HUDEP-2 (cell line): ENCODE data around the gene SMARCA5.

Source experiments
- DNase-seq, 76 experiments: peaks; one replicate each; lab custom pipeline; 2025; ENCODE audit not compliant: unreplicated experiment in 76 of 76; lab: John Stamatoyannopoulos, UW

The SMARCA5 gene

DNA sequence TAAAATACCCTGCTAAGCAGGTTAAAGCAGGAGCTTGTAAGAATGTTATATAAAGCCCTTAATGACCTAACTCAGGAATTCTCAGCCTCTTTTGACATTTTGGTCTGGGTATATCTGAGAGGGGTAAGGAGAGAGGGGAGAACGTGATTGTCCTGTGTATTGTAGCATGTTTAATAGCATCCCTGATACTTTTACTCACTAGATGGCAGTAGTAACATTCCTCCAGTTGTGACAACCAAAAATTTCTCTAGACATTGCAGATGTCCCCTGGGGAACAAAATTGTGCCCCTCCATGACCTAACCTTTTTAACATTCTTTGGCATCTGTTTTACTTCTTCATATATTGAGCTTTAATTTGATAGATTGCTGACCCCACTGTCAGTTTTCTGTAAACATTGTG lies 17.9 kb downstream of the SMARCA5 start:
- peak in 3 of 76 experiments; percentile 2 to 7 (median 6) for DNase-seq

GRCh38 chr4:143531788-143532491 lies 18.4 kb downstream of the SMARCA5 start:
- DNase-seq = no peak

DNA sequence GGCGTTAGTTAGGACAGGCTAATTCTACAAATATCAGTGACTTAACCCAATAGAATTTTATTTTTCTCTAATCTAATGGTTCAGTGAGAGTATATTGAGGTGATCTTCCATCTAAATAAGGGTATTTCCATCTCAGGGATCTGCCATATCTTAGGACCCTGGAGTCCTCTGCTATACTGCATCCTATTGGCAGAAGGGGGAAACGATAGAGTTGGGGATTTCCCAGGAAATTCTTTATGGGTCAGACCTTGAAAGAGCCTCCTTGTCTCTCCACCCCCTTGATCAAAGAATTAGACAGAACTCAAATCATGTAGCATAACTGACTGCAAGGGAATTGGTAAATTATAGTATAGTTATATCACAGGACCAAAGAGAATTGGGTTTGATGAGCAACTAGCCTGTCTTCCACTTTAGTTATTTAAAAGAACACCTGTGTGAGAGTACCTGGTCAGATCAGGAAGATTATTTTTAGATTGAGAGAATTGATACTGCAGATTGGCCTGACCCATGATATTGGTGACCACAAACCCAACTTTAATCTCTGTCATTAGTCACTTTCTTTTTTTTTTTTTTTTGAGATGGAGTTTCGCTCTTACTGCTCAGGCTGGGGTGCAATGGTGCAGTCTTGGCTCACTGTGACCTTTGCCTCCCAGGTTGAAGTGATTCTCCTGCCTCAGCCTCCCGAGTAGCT lies 25.6 kb downstream of the SMARCA5 start:
- DNase-seq = no peak

DNA sequence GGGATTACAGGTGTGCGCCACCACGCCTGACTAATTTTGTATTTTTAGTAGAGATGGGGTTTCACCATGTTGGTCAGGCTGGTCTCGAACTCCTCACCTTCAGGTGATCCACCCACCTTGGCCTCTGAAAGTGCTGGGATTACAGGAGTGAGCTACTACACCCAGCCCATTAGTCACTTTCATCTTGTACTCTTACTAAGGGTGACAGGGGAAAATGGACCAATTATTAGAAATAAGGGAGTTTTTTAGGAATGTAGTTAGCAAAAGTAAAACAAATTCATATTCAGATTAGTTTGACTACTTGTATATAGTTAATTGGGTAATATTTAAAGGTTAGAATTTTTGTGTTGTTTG lies 26.1 kb downstream of the SMARCA5 start:
- DNase-seq = no peak

- DNase-seq = no peak
Measured at GRCh38 chr4:143549928-143550327, 36.4 kb downstream of the SMARCA5 start.

- no peak for DNase-seq
Measured at GRCh38 chr4:143554728-143555597, 41.5 kb downstream of the SMARCA5 start.

GRCh38 chr4:143555676-143556075 lies 42.2 kb downstream of the SMARCA5 start:
- DNase-seq = no peak

DNA sequence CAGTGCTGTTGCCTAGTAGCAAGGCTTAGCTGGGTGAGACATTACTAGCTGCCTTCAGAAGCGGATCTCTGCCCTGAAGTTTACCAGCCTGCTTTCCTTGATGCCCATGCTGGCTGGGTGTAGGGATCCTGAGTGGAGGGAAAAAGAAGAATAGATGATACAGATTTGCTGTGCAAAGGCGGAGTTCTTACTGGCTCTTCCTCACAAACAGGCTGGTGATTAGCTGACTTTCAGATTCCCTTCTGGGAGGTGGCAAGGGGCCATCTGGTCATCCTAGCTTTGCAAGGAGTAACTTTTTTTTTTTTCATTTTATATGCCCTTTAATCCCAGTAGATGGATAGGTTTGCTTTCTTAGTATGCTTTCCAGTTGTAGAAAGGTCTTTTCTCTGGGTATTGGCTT lies 44.8 kb downstream of the SMARCA5 start:
- DNase-seq = peak in 1 of 76 experiments; percentile 25

DNA sequence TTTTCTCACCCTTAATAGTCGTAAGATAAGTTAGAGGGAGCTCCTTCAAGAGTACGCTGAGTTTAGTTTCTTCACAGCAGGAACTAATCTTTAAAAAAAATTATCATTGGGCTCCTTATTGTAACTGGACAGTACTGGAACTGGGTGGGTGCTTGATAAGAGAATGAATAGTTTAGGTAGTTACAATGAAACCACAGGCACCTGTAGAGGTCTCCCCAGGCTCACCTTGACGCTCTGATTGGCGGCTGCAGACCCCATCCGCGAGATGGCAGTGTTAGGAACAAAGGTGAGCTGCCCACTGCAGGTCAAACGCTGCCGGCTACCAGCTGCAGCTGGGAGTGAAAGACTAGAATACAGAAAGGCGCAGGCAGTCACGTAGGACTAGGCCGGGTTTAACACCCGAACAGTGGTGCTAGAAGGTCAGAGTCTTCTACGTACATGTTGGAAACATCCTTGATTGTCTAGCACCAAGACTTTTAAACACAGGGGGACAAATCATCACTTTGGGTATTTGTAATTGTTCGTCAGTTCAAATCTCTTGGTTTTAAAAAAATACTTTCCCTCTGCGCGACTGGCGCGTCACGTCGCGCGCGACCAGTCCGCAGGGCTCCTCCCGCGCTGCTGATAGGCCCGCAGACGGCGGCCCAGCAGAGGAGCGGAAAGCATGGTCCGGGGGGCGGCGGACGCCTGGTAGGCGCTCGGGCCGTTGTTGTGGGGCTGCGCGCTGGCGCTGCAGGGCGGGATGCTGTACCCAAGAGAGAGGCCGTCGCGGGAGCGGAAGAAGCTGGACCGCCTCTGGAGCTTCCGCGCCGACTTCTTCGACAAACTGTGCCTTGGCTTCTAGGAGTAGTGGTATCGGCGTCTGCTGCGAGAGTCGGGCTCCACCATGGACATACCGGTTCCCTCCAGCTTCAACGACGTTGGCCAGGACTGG lies 45.6 kb downstream of the SMARCA5 start:
- peak in 68 of 76 experiments; percentile 2 to 75 (median 40) for DNase-seq

- peak in 1 of 76 experiments; percentile 8 for DNase-seq
Measured at GRCh38 chr4:143559757-143560147, 46.2 kb downstream of the SMARCA5 start.

- no peak for DNase-seq
Measured at GRCh38 chr4:143564472-143564871, 51.0 kb downstream of the SMARCA5 start.

GRCh38 chr4:143575331-143575730 lies 61.8 kb downstream of the SMARCA5 start:
- DNase-seq = peak in 7 of 76 experiments; percentile 0 to 19 (median 4)

GRCh38 chr4:143581331-143581946 lies 67.9 kb downstream of the SMARCA5 start:
- no peak for DNase-seq

GRCh38 chr4:143585548-143585947 lies 72.0 kb downstream of the SMARCA5 start:
- no peak for DNase-seq

- no peak for DNase-seq
Measured at GRCh38 chr4:143586080-143586479, 72.6 kb downstream of the SMARCA5 start.

DNA sequence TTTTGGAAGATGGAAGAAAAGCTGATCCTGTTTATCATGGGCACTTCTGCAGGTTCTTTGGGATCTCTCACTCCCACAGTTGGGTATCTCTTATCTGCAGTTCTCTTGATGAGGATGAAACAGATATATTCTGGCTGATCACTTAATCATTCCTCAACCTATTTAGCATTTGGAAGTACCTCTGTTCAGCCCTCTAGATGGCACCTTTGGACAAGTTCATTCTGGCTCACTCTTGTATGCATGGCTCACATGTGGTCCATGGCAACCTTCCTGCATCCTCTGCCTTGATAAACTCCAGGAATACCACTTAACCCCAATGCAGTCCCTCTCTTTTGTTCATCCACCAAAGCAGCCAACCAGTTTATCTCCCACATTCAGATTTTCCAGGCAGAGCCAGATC lies 74.2 kb downstream of the SMARCA5 start:
- peak in 4 of 76 experiments; percentile 1 to 21 (median 4) for DNase-seq

DNA sequence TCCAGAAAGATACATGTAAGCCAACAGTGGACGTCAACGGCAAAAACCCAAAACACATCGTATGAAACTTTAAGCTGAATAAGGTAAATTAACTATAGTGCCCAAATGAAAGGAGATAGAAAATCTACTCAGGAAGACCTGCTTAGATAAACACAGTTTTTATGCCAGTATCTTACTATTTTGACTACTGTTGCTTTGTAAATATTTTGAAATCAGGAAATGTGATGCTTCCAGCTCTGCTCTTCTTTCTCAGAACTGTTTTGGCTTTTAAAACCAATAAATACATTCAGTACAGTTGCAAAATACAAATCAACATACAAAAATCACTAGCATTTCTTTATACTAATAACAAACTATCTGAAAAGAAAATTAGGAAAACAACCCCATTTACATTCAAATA lies 83.8 kb downstream of the SMARCA5 start:
- DNase-seq = no peak

DNA sequence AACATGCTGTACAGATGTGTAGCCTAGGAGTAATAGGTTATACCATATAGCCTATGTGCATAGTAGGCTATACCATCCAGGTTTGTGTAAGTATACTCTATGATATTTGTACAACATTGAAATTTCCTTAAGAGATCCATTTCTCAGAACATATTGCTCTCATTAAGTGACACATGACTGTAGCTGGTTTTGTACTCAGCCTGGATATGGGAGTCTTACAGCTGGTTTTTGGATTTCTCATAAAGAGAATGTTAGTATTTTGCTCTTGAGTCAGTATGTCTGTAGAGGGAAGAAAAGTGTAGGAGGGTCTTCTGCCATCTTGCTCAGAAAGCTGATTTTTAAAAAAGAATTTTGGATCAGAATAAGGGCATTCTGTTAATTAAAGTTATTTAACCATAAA lies 85.3 kb downstream of the SMARCA5 start:
- DNase-seq = no peak

GRCh38 chr4:143599827-143600226 lies 86.3 kb downstream of the SMARCA5 start:
- no peak for DNase-seq

GRCh38 chr4:143606480-143606879 lies 93.0 kb downstream of the SMARCA5 start:
- DNase-seq = no peak
